IMR-90 (cell line): Measurements from ENCODE around the gene CRTAC1. TPM values are rescaled to one million over a fixed set of nuclear protein-coding genes. Genes with fewer than 3 reads are reported as not detected.

Experiments used
- ATAC-seq: fragments of 200-7000 bp; cut with Tn5 transposase; 2 replicates; pipeline ENCODE4 v1.9.1; 2020; ENCODE audit warnings: low read depth, mild to moderate bottlenecking, moderate library complexity
- BruUV-seq: library from RNA; stranded (reverse); fragments of 400-500 nt; replicated peaks from 2 replicates; lab custom pipeline; 2021; lab: Mats Ljungman, UMichigan
- CTCF ChIA-PET: fragments of 300-600 bp; formaldehyde crosslinking; extraction: SDS; loops from one replicate; lab custom pipeline; 2021; ENCODE audit warnings: antibody characterized with exemption; lab: Yijun Ruan, JAX
- POLR2A ChIA-PET: fragments of 300-600 bp; sonication (Branson Sonifier 250); formaldehyde crosslinking; loops from one replicate; lab custom pipeline; 2022; ENCODE audit warnings: antibody characterized with exemption; ENCODE audit not compliant: unreplicated experiment; lab: Charles Lee
- DNase-seq: peaks from one replicate; pipeline ENCODE4 v3.0.0; 2013
- H2AFZ ChIP-seq: replicated peaks from 2 replicates; pipeline ENCODE3; 2013; ENCODE audit warnings: low read length, mild to moderate bottlenecking; ENCODE audit not compliant: poor library complexity
- H2AK5ac ChIP-seq: 2 replicates; pipeline ENCODE4 v1.6.1; 2013; ENCODE audit warnings: low read depth, low read length, inconsistent platforms
- H2AK9ac ChIP-seq: replicated peaks from 2 replicates; pipeline ENCODE3; 2013; ENCODE audit warnings: mild to moderate bottlenecking, low read depth, low read length, moderate library complexity; ENCODE audit not compliant: poor library complexity
- H2BK120ac ChIP-seq: 2 replicates; pipeline ENCODE4 v1.6.1; 2013; ENCODE audit warnings: low read depth, low read length, inconsistent platforms
- H2BK15ac ChIP-seq: 3 replicates; pipeline ENCODE4 v1.6.1; 2013; ENCODE audit warnings: low read depth, low read length, inconsistent platforms
- H2BK20ac ChIP-seq: 2 replicates; pipeline ENCODE4 v1.6.1; 2013; ENCODE audit warnings: low read depth, mild to moderate bottlenecking, inconsistent platforms, low read length, moderate library complexity
- H2BK5ac ChIP-seq: 2 replicates; pipeline ENCODE4 v1.6.1; 2013; ENCODE audit warnings: mild to moderate bottlenecking, low read depth, low read length, inconsistent platforms; ENCODE audit not compliant: poor library complexity, severe bottlenecking
- H3K14ac ChIP-seq: replicated peaks from 2 replicates; pipeline ENCODE4 v1.6.1; 2013; ENCODE audit warnings: low read depth, low read length, inconsistent platforms
- H3K18ac ChIP-seq: 2 replicates; pipeline ENCODE4 v1.6.1; 2013; ENCODE audit warnings: low read depth, low read length, control low read depth
- H3K23ac ChIP-seq: 2 replicates; pipeline ENCODE4 v1.6.1; 2013; ENCODE audit warnings: low read depth, low read length, inconsistent platforms
- H3K27ac ChIP-seq: 2 replicates; pipeline ENCODE4 v1.5.1; 2013; ENCODE audit warnings: mild to moderate bottlenecking, control low read depth, low read length; ENCODE audit not compliant: insufficient read depth
- H3K27me3 ChIP-seq: 2 replicates; pipeline ENCODE4 v1.6.1; 2013; ENCODE audit warnings: low read length; ENCODE audit not compliant: control insufficient read depth, insufficient read depth
- H3K36me3 ChIP-seq: 2 replicates; pipeline ENCODE4 v1.6.1; 2013; ENCODE audit warnings: low read length, mixed read lengths; ENCODE audit not compliant: control insufficient read depth, insufficient read depth
- H3K4ac ChIP-seq: 2 replicates; pipeline ENCODE4 v1.6.1; 2013; ENCODE audit warnings: low read depth, low read length, inconsistent platforms
- H3K4me1 ChIP-seq: 2 replicates; pipeline ENCODE4 v1.6.1; 2013; ENCODE audit warnings: low read length, mixed read lengths; ENCODE audit not compliant: control insufficient read depth, insufficient read depth
- H3K4me2 ChIP-seq: 2 replicates; pipeline ENCODE4 v1.6.1; 2013; ENCODE audit warnings: low read depth, mild to moderate bottlenecking, control low read depth, low read length, moderate library complexity
- H3K4me3 ChIP-seq: 2 replicates; pipeline ENCODE4 v1.5.1; 2013; ENCODE audit warnings: low read depth, mild to moderate bottlenecking, control low read depth, low read length, moderate library complexity; ENCODE audit not compliant: insufficient read depth
- H3K56ac ChIP-seq: 2 replicates; pipeline ENCODE4 v1.6.1; 2013; ENCODE audit warnings: low read length, inconsistent platforms; ENCODE audit not compliant: insufficient read depth; ENCODE audit errors: extremely low read depth
- H3K79me1 ChIP-seq, 2 experiments: 2 replicates each; pipeline ENCODE4 v1.6.1; 2013; ENCODE audit warnings: low read length in 2 of 2, inconsistent platforms in 1 of 2, low read depth in 1 of 2
- H3K9ac ChIP-seq: 2 replicates; pipeline ENCODE4 v1.6.1; 2013; ENCODE audit warnings: low read depth, low read length, control low read depth
- H3K9me1 ChIP-seq: 2 replicates; pipeline ENCODE4 v1.6.1; 2013; ENCODE audit warnings: low read length, inconsistent platforms; ENCODE audit not compliant: insufficient read depth
- H3K9me3 ChIP-seq: 2 replicates; pipeline ENCODE4 v1.6.1; 2013; ENCODE audit warnings: low read length; ENCODE audit not compliant: control insufficient read depth, insufficient read depth
- H4K20me1 ChIP-seq: 2 replicates; pipeline ENCODE4 v1.6.1; 2013; ENCODE audit warnings: low read length, inconsistent platforms; ENCODE audit not compliant: insufficient read depth
- H4K5ac ChIP-seq: 2 replicates; pipeline ENCODE4 v1.6.1; 2013; ENCODE audit warnings: mild to moderate bottlenecking, low read depth, low read length, control low read depth
- H4K8ac ChIP-seq, 2 experiments: 2 replicates each; pipeline ENCODE4 v1.6.1; 2013; ENCODE audit warnings: low read depth in 2 of 2, low read length in 2 of 2, control low read depth in 1 of 2, inconsistent platforms in 1 of 2
- H4K91ac ChIP-seq: 2 replicates; pipeline ENCODE4 v1.6.1; 2013; ENCODE audit warnings: low read depth, low read length, inconsistent platforms; ENCODE audit not compliant: insufficient read depth
- BHLHE40 ChIP-seq: fragments of 150-350 bp; IDR thresholded peaks from 2 replicates; pipeline ENCODE4 v1.6.1; 2016; ENCODE audit warnings: mild to moderate bottlenecking, low read depth, low read length
- CEBPB ChIP-seq: IDR thresholded peaks from 2 replicates; pipeline ENCODE4 v1.6.1; 2012; ENCODE audit warnings: low read depth, low read length, improper control_type of control experiment
- CHD1 ChIP-seq: IDR thresholded peaks from 2 replicates; pipeline ENCODE4 v1.6.1; 2012; ENCODE audit warnings: low read depth, low read length, improper control_type of control experiment
- CTCF ChIP-seq: conservative IDR thresholded peaks from 2 replicates; pipeline ENCODE4 v1.5.1; 2012; ENCODE audit warnings: mild to moderate bottlenecking, low read depth, low read length, improper control_type of control experiment
- ELK1 ChIP-seq: fragments of 150-350 bp; IDR thresholded peaks from 2 replicates; pipeline ENCODE4 v1.6.1; 2016; ENCODE audit warnings: low read depth, mild to moderate bottlenecking, low read length, moderate library complexity, borderline replicate concordance
- FOS ChIP-seq: fragments of 150-350 bp; IDR thresholded peaks from 2 replicates; pipeline ENCODE4 v1.6.1; 2016; ENCODE audit warnings: low read depth, low read length
- MAZ ChIP-seq: IDR thresholded peaks from 2 replicates; pipeline ENCODE4 v1.6.1; 2012; ENCODE audit warnings: low read depth, mild to moderate bottlenecking, low read length, improper control_type of control experiment, moderate library complexity, borderline replicate concordance
- MXI1 ChIP-seq: IDR thresholded peaks from 2 replicates; pipeline ENCODE4 v1.6.1; 2012; ENCODE audit warnings: low read depth, mild to moderate bottlenecking, low read length, moderate library complexity, borderline replicate concordance
- NFE2L2 ChIP-seq: fragments of 150-350 bp; IDR thresholded peaks from 2 replicates; pipeline ENCODE4 v1.6.1; 2016; ENCODE audit warnings: low read depth, mild to moderate bottlenecking, low read length
- POLR2A ChIP-seq: IDR thresholded peaks from 2 replicates; pipeline ENCODE4 v1.6.1; 2012; ENCODE audit warnings: mild to moderate bottlenecking, low read depth, low read length
- RAD21 ChIP-seq: IDR thresholded peaks from 2 replicates; pipeline ENCODE4 v1.6.1; 2012; ENCODE audit warnings: low read length, improper control_type of control experiment
- USF2 ChIP-seq: fragments of 150-350 bp; IDR thresholded peaks from 2 replicates; pipeline ENCODE4 v1.6.1; 2017; ENCODE audit warnings: mild to moderate bottlenecking, antibody characterized with exemption, low read length, low read depth
- WGBS, 2 experiments: methylation state at CpG; one replicate each; pipeline versions ENCODE4 v1.1.5 to v1.1.7; 2013; ENCODE audit warnings: missing lambda C conversion rate in 2 of 2; ENCODE audit not compliant: insufficient read length in 1 of 2; ENCODE audit errors: extremely low coverage in 2 of 2; 5-methylcytosine and 5-hydroxymethylcytosine counted together
- dilution Hi-C: fragments of 300-500 bp; cut with HindIII; formaldehyde crosslinking; loops from one replicate; pipeline ENCODE4 v1.14.3; 2018; ENCODE audit warnings: low sequenced_read_pairs; ENCODE audit not compliant: unreplicated experiment
- in situ Hi-C: fragments of 300-500 bp; cut with MboI; formaldehyde crosslinking; loops from 3 replicates; pipeline ENCODE4 v1.14.3; 2019; ENCODE audit warnings: low sequenced_read_pairs, inconsistent platforms, mixed read lengths
- intact Hi-C: fragments of 100-400 bp; cut with micrococcal nuclease; formaldehyde crosslinking; loops from 2 replicates; pipeline ENCODE4 v1.10.0; 2022
- polyA plus RNA-seq, 3 experiments: library from polyadenylated mRNA; depleted of rRNA; stranded (reverse); fragments of >200 nt; gene quantifications; 2 replicates each; pipeline ENCODE4 v1.2.3, GENCODE V29; 2012; ENCODE audit warnings: low replicate concordance in 1 of 3
- total RNA-seq: library from RNA; depleted of rRNA; stranded (reverse); fragments of >200 nt; gene quantifications from 2 replicates; pipeline ENCODE4 v1.2.3, GENCODE V29; 2012

Gene CRTAC1
- total and polyA plus RNA-seq, 2 of the 4 experiments (the other 2 are of a cell fraction) = not detected

GRCh38 chr10:97943294-97943693 is 87.1 kb downstream of the CRTAC1 start:
- in situ Hi-C loops (no loop called here), dilution Hi-C loops (no loop called here), intact Hi-C loops (no loop called here)
- Histone ChIP-seq H2BK15ac (no peak overlapping the region), H3K79me1 (no peaks in the 10 kb centered on the region), H3K4me2 (no peak overlapping the region), H2AFZ (no peak overlapping the region), H2BK20ac (no peak overlapping the region), H2AK9ac (no peak overlapping the region), H3K4me3 (no peak overlapping the region), H3K27me3 (no peaks in the 10 kb centered on the region; the same call in 1 of the 2 replicates), H3K27ac (no peak overlapping the region), H2BK120ac (no peak overlapping the region), H3K9ac (no peak overlapping the region), H3K9me1 (no peaks in the 10 kb centered on the region), H3K18ac (no peak overlapping the region), H3K23ac (no peak overlapping the region), H2BK5ac (no peak overlapping the region), H3K4me1 (no peaks in the 10 kb centered on the region), H4K20me1 (no peaks in the 10 kb centered on the region), H3K14ac (no peak overlapping the region), H3K9me3 (no peaks in the 10 kb centered on the region), H4K8ac (no peak overlapping the region), H3K56ac (no peak overlapping the region), H3K36me3 (no peaks in the 10 kb centered on the region), H4K5ac (no peak overlapping the region), H3K4ac (no peak overlapping the region), H4K91ac (no peak overlapping the region), H2AK5ac (no peak overlapping the region)
- DNase-seq = no peak
- ChIA-PET POLR2A (no interaction called here), CTCF (no interaction called here)
- TF ChIP-seq CTCF = no peak
- TF ChIP-seq FOS = no peak
- no peak for TF ChIP-seq MXI1
- no peak for TF ChIP-seq RAD21
- no peak for TF ChIP-seq ELK1
- no peak for TF ChIP-seq MAZ
- no peak for TF ChIP-seq CEBPB
- no peak for TF ChIP-seq POLR2A
- TF ChIP-seq NFE2L2 = no peak
- no peak for TF ChIP-seq CHD1
- TF ChIP-seq BHLHE40 = no peak
- no peak for TF ChIP-seq USF2
- no peak for ATAC-seq
- BruUV-seq = no TSS peak
- WGBS, 2 experiments = no CpG with 5 or more reads among the region's 2 CpGs
